K562 treated with DMSO at 1 percent for 48 hours (cell line): ENCODE data around the gene TAS2R40. TPM values are rescaled to one million over a fixed set of nuclear protein-coding genes. Genes with fewer than 3 reads are reported as not detected.

Experiments used
- total RNA-seq: library from RNA; unstranded; fragments of 300-600 nt; gene quantifications from 2 replicates; pipeline ENCODE4 v1.2.3, GENCODE V29; 2022; ENCODE audit warnings: low replicate concordance; ENCODE audit errors: extremely low read depth

TAS2R40 gene
- total RNA-seq, result not detected in 2 replicates

GRCh38 chr7:143221737-143222136 lies at the start of gene TAS2R40:
Gene TAS2R40, plus strand, starts transcription at chr7:143222037. Its CDS starts 42 bp downstream, at chr7:143222079.

GRCh38 chr7:143183024-143183423 lies 38.8 kb upstream of the TAS2R40 start, which contains the start of gene TAS2R39:
Gene TAS2R39, plus strand, starts transcription at chr7:143183419. Its CDS starts 0 bp downstream, at chr7:143183419.

GRCh38 chr7:143263266-143264195 lies 41.7 kb downstream of the TAS2R40 start, which contains the start of gene GSTK1:
Gene GSTK1, plus strand, starts transcription at chr7:143263441. Its CDS starts 73 bp downstream, at chr7:143263514.

Other genes with a start within 250 kb of the TAS2R40 start
- gene OR9A2, start 194.9 kb upstream of the TAS2R40 start, total RNA-seq, result not detected in 2 replicates
- gene OR6V1, start 169.7 kb upstream of the TAS2R40 start, total RNA-seq, result not detected in 2 replicates
- gene PIP, start 90.0 kb upstream of the TAS2R40 start, total RNA-seq, result not detected in 2 replicates
- not detected in 2 replicates for gene TAS2R39, start 38.6 kb upstream of the TAS2R40 start, total RNA-seq
- gene GSTK1, start 41.4 kb downstream of the TAS2R40 start, total RNA-seq, result 397 TPM in 1 of 2 replicates, not detected in the other
- gene TMEM139, start 62.9 kb downstream of the TAS2R40 start, total RNA-seq, result not detected in 2 replicates
- not detected in 2 replicates for gene CASP2, start 66.3 kb downstream of the TAS2R40 start, total RNA-seq
- not detected in 2 replicates for gene CLCN1, start 94.1 kb downstream of the TAS2R40 start, total RNA-seq
- not detected in 2 replicates for gene FAM131B, start 140.7 kb downstream of the TAS2R40 start, total RNA-seq
- not detected in 2 replicates for gene ZYX, start 159.3 kb downstream of the TAS2R40 start, total RNA-seq
- gene EPHA1, start 186.8 kb downstream of the TAS2R40 start, total RNA-seq, result not detected in 2 replicates
- not detected in 2 replicates for gene TAS2R60, start 221.4 kb downstream of the TAS2R40 start, total RNA-seq